HG03025 (cell line): ENCODE results near the gene GALNT2.

ENCODE experiments used
- ATAC-seq: cut with Tn5 transposase; IDR thresholded peaks from one replicate; pipeline ENCODE4 v1.9.1; 2021; ENCODE audit warnings: mild to moderate bottlenecking, moderate library complexity; ENCODE audit not compliant: unreplicated experiment, low FRiP score

Gene GALNT2

GRCh38 chr1:230125640-230126528 lies 58.8 kb downstream of the GALNT2 start:
- no peak for ATAC-seq

- no peak for ATAC-seq
Observed at GRCh38 chr1:230126529-230127104, 59.6 kb downstream of the GALNT2 start.

- no peak for ATAC-seq
Observed at GRCh38 chr1:230127105-230128054, 60.3 kb downstream of the GALNT2 start.

GRCh38 chr1:230128569-230129285 lies 61.7 kb downstream of the GALNT2 start:
- no peak for ATAC-seq

GRCh38 chr1:230129341-230129740 lies 62.3 kb downstream of the GALNT2 start:
- no peak for ATAC-seq

- no peak for ATAC-seq
Observed at GRCh38 chr1:230130172-230130944, 63.3 kb downstream of the GALNT2 start.

- no peak for ATAC-seq
Observed at GRCh38 chr1:230131457-230131856, 64.4 kb downstream of the GALNT2 start.

- ATAC-seq, result no peak
Observed at GRCh38 chr1:230132758-230133157, 65.7 kb downstream of the GALNT2 start.

GRCh38 chr1:230135726-230136125 lies 68.7 kb downstream of the GALNT2 start:
- no peak for ATAC-seq

GRCh38 chr1:230136453-230137336 lies 69.7 kb downstream of the GALNT2 start:
- no peak for ATAC-seq

GRCh38 chr1:230137337-230137815 lies 70.3 kb downstream of the GALNT2 start:
- no peak for ATAC-seq

GRCh38 chr1:230138561-230139239 lies 71.7 kb downstream of the GALNT2 start:
- ATAC-seq, result no peak

GRCh38 chr1:230139315-230139714 lies 72.3 kb downstream of the GALNT2 start:
- ATAC-seq, result no peak

GRCh38 chr1:230139741-230140140 lies 72.7 kb downstream of the GALNT2 start:
- ATAC-seq, result no peak

- no peak for ATAC-seq
Observed at GRCh38 chr1:230140221-230141020, 73.4 kb downstream of the GALNT2 start.

- ATAC-seq, result no peak
Observed at GRCh38 chr1:230141021-230141648, 74.1 kb downstream of the GALNT2 start.
